ENCODE measurements around the gene NCK2.

NCK2 gene

DNA sequence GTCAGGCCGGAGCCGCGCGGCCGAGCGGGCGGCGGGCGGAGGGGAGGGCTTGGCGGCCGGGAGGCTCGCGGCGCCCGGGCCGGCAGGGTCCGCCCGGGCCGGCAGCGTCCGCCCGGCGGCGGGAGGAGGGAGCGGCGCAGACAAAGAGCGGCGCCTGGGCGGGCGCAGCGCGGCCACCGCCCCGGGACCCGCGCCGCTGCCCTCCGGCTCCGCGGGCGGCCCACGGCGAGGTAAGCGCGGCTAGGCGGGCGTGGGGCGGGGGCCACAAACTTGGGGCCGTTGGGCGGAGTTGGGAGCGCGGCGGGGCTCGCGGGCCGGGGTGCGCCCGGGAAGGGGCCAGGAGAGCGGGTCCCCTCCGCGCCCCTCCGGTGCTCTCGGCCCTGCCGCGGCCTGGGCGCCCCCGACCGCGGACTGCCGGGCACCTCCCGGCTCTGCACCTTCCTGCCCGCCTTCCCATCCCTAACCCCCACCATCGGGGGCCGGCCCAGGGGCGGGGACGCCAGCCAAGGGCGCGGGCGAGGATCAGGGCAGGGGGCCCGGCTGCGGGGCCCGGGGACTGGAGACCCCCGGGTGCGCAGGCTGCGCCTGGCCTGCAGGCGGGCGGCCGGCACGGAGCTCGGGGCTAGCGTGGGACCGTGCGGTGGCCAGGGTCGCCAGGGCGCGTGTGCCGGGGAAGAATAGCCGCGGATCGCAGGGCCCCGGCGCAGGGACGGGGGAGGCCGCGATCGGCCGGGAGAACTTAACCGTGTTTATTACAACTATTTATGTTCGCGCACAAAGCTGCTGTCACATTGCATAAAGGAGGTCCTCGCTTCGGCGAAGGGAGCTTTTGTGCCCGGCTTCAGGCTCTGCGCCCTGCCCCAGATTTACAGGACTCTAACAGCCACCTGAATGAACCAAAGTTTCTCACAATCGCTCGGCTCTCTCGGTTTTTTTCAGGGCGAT, at the start of gene NCK2:
TSS of gene NCK2 (plus strand) at position 4 of the 945 bp plus-strand sequence. CDS start 110,152 bp downstream, outside the sequence.
- DNase-seq (ENCODE audit: low read depth in 2 of 2) = no peak

GRCh38 chr2:105697781-105698449, 46.8 kb upstream of the NCK2 start:
- no peak for DNase-seq (ENCODE audit: low read depth in 2 of 2)

GRCh38 chr2:105698820-105699219, 45.9 kb upstream of the NCK2 start:
- DNase-seq (ENCODE audit: low read depth in 2 of 2) = no peak

DNA sequence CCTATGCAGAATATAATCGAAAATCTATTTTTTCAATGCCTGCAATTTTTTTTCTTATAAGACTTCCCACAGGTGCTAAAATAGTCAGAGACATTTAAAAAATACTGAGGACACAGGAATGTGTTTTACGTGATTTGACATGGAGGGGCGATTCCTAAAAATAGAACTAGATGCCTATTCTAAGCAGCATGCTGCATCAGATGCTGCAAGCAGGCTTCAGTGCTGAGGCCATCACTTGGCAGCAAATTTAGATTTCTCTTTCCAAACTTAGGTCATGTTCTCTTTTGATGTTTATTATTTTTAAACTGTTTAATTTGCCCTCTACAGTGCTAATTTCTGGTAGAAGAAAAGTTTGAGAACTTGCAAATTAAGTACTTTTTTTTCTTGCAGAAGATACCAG, 43.7 kb upstream of the NCK2 start:
- no peak for DNase-seq (ENCODE audit: low read depth in 2 of 2)

DNA sequence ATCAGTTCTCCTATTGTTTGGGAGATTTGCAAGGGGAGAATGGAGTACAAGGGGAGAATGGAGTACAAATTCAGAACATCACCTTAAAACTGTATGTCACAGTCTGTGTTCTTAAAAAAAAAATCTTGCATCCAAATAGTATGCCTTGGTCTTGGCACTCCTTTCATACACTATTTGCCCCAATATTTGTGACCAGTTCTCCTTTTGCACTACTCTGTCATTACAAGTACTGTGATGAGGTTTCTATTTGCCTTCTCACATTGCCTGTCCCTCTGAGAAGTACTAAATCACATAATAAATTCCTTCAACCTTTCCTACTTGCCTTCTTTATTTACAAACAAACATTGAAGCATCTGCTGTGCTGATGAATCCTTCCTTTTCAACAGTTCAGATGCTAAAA, 36.0 kb upstream of the NCK2 start:
- DNase-seq (ENCODE audit: low read depth in 2 of 2) = no peak

DNA sequence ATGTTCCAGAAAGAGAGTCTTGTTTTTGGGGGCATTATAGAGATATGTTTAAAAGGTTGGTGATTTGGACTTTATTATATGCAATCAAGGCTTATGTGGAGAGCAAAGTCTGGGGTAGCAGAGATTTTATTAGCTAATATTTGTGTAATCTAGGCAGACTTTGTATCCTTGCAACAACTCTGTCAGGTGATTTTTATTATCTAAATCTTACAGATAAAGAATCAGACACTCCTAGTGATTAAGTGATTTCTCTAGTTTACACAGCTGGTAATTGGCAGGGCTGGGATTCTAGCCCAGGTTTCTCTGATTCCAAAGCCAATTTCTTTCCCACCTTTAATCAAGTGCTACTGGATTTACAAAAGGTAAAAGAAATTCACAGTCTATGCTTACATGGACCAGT, 33.3 kb upstream of the NCK2 start:
- no peak for DNase-seq (ENCODE audit: low read depth in 2 of 2)

DNA sequence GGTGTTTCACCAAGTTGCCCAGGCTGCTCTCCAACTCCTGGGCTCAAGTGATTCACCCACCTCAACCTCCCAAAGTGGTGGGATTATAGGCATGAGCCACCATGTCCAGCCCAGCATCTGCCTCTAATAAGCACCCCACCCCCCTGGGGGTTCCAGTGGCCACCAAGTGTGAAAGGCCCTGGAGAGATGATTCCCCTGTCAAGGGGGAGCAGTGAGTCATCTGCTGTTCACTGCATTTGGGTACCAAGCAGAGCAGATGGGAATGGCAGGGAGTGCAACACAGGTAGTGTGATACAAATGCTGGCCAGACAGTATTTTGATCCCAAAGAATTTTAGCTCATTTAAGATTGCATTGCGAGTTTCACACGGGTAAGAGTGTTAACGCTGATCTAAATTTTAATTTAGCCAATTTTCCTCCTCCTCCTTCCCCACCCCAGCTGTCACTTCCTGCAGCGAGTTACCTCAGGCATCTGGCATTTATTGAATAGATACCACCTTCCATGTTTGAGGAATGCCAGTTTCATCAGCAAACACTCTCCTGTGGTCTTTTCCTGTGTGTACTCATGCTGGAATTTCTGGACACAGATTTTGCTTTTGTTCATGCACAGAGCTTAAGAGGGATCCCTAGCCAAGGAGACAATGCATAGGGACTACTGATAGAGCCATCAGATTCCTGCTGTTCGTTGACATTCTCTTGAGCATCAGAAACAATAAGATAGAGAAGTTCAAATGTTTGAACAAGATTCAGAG, 32.4 kb upstream of the NCK2 start:
- no peak for DNase-seq (ENCODE audit: low read depth in 2 of 2)

DNA sequence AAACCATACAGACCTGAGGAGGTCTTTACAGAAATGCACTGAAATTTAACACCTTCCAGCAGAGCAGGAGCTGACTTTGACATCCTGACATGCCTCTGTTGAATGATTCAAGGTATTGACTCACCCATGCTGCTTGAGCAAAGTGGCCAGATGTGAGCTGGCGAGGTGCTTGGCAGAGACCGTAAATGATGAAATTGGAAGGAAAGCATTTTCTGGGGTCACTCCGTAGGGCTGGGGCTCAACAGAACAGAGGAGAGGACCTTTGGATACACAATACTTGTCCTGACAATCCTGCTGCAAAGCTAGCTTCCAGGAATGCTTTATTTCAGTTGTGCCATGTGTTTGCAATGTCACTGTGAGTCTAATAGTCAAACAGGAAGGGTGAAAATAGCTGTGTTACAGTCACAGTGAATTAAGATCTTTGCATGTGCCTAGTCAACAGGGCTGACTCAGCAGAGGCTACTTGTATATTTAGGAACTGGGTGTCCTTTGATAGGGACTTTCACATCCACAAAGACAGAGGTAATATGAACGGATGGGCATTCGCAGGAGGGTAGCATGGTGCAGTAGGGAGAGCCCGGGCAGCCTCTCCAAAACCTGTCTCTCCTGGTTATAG, 31.6 kb upstream of the NCK2 start:
- no peak for DNase-seq (ENCODE audit: low read depth in 2 of 2)

DNA sequence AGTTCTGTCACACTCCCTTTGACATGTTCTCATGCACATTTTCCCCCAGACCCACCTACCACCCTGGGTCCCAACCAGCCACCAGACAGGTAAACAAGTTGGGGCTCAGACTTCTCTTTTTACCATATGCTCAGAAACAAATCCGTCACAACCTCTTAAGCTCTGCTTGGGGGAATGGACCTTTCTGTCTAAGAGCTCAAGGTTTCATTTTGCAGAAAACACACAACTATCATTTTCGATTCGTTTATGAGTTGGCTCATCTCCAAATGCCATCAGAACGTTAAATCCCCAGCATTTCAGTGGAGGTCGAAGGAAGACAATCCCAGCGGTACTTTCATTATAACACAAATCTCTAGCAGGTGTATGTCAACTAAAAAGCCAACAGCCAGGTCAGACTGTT, 30.6 kb upstream of the NCK2 start:
- DNase-seq (ENCODE audit: low read depth in 2 of 2) = no peak

DNA sequence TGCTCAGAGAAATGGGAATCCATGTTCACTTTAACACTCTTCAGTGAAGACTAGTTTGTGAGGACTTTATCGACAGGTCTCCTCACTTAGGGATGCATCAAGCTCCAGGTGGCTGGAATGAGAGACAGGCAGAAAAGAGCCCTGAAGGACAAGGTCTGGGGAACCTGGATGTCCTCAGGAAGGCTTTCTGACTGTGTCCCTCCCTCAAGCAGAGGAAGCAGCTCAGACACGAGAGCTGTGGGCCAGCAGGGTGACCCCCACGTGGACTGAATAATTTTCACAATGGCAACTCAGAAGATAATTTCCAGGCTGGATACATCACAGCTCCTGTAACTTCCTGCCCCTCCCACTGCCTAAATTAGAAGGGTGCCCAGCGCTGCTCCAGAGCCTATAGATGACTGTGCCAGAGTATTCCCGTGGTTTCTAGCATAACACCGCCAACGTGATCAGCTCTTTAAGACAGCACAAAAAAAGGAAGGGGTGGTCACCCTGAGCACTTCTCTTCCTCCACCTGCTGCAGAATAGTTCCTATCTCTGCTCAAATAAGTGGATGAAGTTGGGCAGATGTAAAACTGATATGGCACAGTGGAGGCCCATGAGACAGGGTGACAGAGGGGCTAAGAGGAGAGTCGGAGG, 25.7 kb upstream of the NCK2 start:
- DNase-seq (ENCODE audit: low read depth in 2 of 2) = no peak

DNA sequence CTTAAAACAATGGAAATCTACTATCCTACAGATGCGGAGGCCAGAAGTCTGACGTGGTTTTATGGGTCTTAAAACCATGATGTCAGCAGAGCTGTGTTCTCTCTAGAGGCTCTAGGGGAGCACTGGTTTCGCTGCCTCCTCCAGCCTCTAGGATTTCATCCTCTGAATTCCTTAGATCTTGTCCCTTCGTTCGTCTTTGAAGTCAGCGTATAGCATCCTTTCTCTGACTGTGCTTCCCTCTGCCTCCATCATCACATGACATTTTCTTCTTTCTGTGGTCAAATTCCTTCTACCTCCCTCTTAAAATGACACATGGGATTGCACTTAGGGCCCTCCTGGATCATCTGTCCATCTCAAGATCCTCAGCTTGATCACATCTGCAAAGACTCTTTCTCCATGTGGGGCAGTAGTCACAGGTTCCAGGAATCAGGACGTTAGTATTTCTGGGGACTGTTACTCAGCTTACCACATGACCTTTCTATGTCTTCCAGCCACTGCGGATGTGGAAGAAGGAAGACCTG, 22.7 kb upstream of the NCK2 start:
- no peak for DNase-seq (ENCODE audit: low read depth in 2 of 2)

GRCh38 chr2:105722726-105723297, 21.9 kb upstream of the NCK2 start:
- no peak for DNase-seq (ENCODE audit: low read depth in 2 of 2)

- no peak for DNase-seq (ENCODE audit: low read depth in 2 of 2)
Observed at GRCh38 chr2:105723431-105723830, 21.3 kb upstream of the NCK2 start.

DNA sequence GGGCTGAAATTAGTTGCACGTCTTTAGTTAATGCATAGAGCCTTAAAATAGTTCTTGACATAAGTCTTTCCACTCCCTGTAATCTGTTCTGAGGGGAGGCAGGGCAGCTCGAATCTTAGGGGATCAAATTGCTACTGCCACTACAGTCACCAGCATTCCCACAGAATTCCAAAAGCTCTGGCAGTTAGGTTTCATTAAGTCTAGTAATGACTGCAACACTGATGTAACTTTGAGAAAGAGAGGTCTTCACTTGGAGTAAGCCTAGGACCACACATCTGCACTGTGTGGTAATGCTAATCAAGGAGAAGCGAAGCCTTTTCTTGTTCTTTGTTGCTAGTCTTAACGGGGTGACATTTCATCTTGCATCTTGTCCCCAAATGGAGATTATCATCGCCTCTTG, 19.3 kb upstream of the NCK2 start:
- DNase-seq (ENCODE audit: low read depth in 2 of 2) = no peak

GRCh38 chr2:105730170-105730569, 14.5 kb upstream of the NCK2 start:
- no peak for DNase-seq (ENCODE audit: low read depth in 2 of 2)

DNA sequence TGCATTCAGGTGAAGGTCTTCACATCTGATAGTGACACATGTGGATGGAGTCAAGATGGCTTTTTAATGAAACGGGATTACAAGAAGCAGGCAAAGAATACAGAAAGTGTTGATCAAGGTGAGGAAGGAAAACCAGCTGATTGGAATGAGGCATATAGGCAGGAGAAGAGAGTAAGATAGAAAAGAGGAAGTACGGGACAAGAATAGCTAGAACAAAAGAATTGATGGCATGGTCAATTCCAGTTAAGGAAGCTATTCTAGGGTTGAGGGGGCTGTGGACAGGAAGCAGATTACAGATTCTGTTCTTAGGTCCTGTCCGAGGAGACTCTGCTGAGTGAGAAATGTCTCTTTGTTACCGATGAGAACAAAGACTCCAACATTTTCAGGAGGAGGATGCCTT, 13.2 kb upstream of the NCK2 start:
- DNase-seq (ENCODE audit: low read depth in 2 of 2) = no peak

DNA sequence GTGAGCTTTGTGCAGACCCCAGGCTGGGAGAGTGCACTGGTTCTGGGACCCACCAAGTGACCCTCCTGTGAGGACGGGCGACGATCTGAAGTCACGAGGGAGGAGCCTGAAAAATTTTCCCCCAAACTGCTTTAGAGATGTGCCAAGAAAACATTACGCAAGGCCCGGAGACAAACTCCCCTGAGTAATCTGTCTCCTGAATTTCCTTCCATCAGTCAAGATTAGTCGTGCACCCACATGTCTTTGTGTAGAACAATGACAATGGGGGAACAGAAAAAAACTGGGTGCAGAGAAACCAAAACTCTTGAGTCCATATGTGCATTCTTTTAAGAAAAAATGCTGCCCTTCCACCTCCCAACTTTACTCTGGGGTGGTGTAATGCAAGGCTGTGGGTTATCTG, 12.6 kb upstream of the NCK2 start:
- no peak for DNase-seq (ENCODE audit: low read depth in 2 of 2)

- no peak for DNase-seq (ENCODE audit: low read depth in 2 of 2)
Observed at GRCh38 chr2:105732955-105733607, 11.6 kb upstream of the NCK2 start.

GRCh38 chr2:105733875-105734274, 10.8 kb upstream of the NCK2 start:
- no peak for DNase-seq (ENCODE audit: low read depth in 2 of 2)

GRCh38 chr2:105734762-105735538, 9.8 kb upstream of the NCK2 start:
- DNase-seq (ENCODE audit: low read depth in 2 of 2) = no peak
